Spinal cord (tissue), 10 donors: Measurements from ENCODE around the gene DSC3. TPM values are rescaled to one million over a fixed set of nuclear protein-coding genes. Genes with fewer than 3 reads are reported as not detected.
A peak's percentile ranks its signal among the peaks of the same experiment; 100 is the strongest.
"Not testable (repeated sequence)": the region's sequence is repeated elsewhere in the genome, so short reads cannot be mapped to it uniquely, and the experiment has no call there.

Source experiments
- DNase-seq, 6 donors: peaks; one replicate each; pipeline versions ENCODE4 v3.0.0 to v3.0.0-alpha.2; 2013 to 2015; ENCODE audit warnings: low spot score in 6 of 6, low read depth in 4 of 6
- H3K27ac ChIP-seq: one replicate; pipeline ENCODE4 v1.5.1; 2013; ENCODE audit warnings: low read depth, low read length, control low read depth
- H3K27me3 ChIP-seq: one replicate; pipeline ENCODE4 v1.6.1; 2013; ENCODE audit warnings: low read length; ENCODE audit not compliant: control insufficient read depth, insufficient read depth
- H3K36me3 ChIP-seq: one replicate; pipeline ENCODE4 v1.6.1; 2013; ENCODE audit warnings: low read length; ENCODE audit not compliant: control insufficient read depth, insufficient read depth
- H3K4me1 ChIP-seq: one replicate; pipeline ENCODE4 v1.6.1; 2013; ENCODE audit warnings: low read length; ENCODE audit not compliant: control insufficient read depth, insufficient read depth
- H3K4me3 ChIP-seq: one replicate; pipeline ENCODE4 v1.5.1; 2013; ENCODE audit warnings: low read depth, low read length, control low read depth
- H3K9me3 ChIP-seq: one replicate; pipeline ENCODE4 v1.6.1; 2013; ENCODE audit warnings: low read length; ENCODE audit not compliant: control insufficient read depth, insufficient read depth
- WGBS: methylation state at CpG from one replicate; pipeline ENCODE4 v1.1.5; 2013; ENCODE audit warnings: missing lambda C conversion rate; ENCODE audit not compliant: insufficient coverage; 5-methylcytosine and 5-hydroxymethylcytosine counted together
- polyA plus RNA-seq, 2 donors: library from polyadenylated mRNA; unstranded; fragments of 120-200 nt; gene quantifications; one replicate each; pipeline ENCODE4 v1.2.1, GENCODE V29; 2013; ENCODE audit not compliant: insufficient read length in 2 of 2
- total RNA-seq, 2 donors: library from RNA; depleted of rRNA in 1 of 2; stranded (reverse); fragments of 120-200 nt in 1 of 2; fragments of >200 nt in 1 of 2; gene quantifications; one replicate each; pipeline versions ENCODE4 v1.2.3 to v1.2.4, GENCODE V29; 2013 to 2014
- donor health status: healthy.

DSC3 gene
- total and polyA plus RNA-seq, 4 donors: 0.05 to 9.5 (median 1.7) TPM

DNA sequence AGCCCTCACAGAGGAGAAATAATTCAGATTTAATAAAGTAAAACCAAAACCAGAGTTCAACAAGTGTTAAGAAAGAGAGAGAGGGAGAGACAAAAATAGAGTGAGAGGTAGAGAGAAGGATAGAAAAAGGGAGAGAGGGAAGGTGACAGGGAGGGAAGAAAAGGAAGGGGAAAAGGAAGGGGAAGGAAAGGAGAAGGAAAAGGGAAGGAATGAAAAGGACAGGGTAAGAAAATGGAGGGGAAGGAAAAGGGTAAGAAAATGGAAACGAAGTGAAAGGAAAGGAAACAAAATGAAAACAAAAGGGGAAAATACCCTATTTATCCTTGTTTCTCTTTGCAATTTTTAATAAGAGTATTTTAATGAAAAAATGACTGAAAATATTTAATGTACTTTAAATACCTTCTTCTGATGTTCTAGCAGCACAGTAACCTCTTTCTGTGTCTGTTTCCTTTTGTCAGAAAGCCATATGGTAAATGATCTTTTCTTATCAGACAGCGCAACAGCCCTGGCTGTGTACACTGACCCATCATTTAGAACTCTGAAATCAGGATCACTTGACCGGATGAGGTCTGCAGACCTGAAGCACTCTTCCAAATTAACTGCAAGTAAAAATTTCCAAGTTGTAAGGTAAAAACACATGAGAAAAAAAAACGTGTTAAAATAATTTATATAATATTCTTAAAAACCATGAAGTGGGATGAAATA is 11.8 kb downstream of the DSC3 start:
- H3K27ac ChIP-seq: no peak overlapping the region
- H3K27me3 ChIP-seq: no peaks in the 10 kb centered on the region
- no peaks in the 10 kb centered on the region for H3K9me3 ChIP-seq
- WGBS: 87% methylated on average over 2 of the region's 4 CpGs
- DNase-seq: no peak
- H3K4me3 ChIP-seq: no peak overlapping the region
- H3K36me3 ChIP-seq: no peaks in the 10 kb centered on the region
- no peaks in the 10 kb centered on the region for H3K4me1 ChIP-seq

DNA sequence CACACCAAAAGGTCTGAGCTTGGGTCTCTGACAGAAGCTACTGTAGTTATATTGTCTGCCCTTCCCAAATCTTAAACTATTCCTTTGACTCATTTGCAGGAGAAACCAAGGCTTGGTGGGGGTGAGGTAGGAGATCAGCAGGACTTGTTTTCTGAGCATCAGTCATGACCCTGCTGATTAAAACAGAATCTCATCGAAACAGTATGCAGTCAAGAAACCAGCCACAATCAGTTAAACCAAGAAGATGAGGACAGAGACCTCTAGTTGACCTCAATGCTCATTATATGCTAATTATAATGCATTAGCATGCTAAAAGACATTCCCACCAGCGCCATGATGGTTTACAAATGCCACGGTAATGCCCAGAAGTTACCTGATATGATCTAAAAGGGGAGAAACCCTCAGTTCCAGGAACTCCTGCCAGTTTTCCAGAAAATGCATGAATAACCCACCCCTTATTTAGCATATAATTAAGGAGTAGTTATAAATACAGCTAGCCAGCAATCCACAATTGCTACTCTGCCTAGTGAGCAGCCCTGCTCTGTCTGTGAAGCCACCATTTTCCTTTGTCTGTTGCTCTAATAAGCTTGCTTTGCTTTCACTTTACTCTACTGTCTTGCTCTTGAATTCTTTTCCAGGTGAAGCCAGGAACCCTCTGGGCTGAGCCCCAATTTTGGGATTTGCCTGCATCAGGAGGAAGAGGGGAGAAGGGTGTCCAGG is 26.7 kb downstream of the DSC3 start:
- no peaks in the 10 kb centered on the region for H3K4me1 ChIP-seq
- no peaks in the 10 kb centered on the region for H3K27me3 ChIP-seq
- H3K9me3 ChIP-seq: no peaks in the 10 kb centered on the region
- H3K27ac ChIP-seq: no peak overlapping the region
- H3K36me3 ChIP-seq: no peaks in the 10 kb centered on the region
- DNase-seq: no peak
- H3K4me3 ChIP-seq: no peak overlapping the region
- no CpG with 5 or more reads among the region's 3 CpGs for WGBS

DNA sequence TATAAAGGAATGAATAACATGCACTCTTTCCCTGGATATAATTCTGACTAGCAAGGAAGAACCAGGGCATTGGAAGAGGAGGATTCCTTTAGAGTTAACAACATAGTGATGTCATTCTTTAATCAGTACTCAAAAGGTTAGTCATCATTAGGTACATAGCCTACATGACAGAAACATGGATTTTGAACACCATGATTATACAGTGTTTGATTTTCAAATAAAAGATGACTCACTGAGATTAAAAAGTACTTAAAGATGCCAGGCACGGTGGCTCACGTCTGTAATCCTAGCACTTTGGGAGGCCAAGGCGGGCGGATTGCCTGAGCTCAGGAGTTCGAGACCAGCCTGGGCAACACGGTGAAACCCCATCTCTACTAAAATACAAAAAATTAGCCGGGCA is 31.1 kb downstream of the DSC3 start:
- H3K36me3 ChIP-seq, DNase-seq, H3K4me1 ChIP-seq, H3K9me3 ChIP-seq, H3K27me3 ChIP-seq, H3K27ac ChIP-seq, H3K4me3 ChIP-seq: not testable (repeated sequence)
- 100% methylated on average over 6 of the region's 7 CpGs for WGBS

- Histone ChIP-seq H3K27me3 (no peaks in the 10 kb centered on the region), H3K4me1 (no peaks in the 10 kb centered on the region), H3K9me3 (no peaks in the 10 kb centered on the region), H3K36me3 (no peaks in the 10 kb centered on the region), H3K27ac (no peak overlapping the region), H3K4me3 (no peak overlapping the region)
- DNase-seq: no peak
- WGBS: no CpG with 5 or more reads among the region's 4 CpGs
Measured at GRCh38 chr18:31010601-31011000, 31.9 kb downstream of the DSC3 start.

- no peak for DNase-seq
- no peaks in the 10 kb centered on the region for H3K27me3 ChIP-seq
- H3K4me1 ChIP-seq: no peaks in the 10 kb centered on the region
- H3K27ac ChIP-seq: no peak overlapping the region
- H3K9me3 ChIP-seq: no peaks in the 10 kb centered on the region
- WGBS: 88% methylated on average over 6 of the region's 8 CpGs
- no peak overlapping the region for H3K4me3 ChIP-seq
- H3K36me3 ChIP-seq: no peaks in the 10 kb centered on the region
Measured at GRCh38 chr18:30999887-31000628, 42.5 kb downstream of the DSC3 start.

GRCh38 chr18:30999186-30999585 is 43.4 kb downstream of the DSC3 start:
- Histone ChIP-seq H3K27me3 (no peaks in the 10 kb centered on the region), H3K4me1 (no peaks in the 10 kb centered on the region), H3K36me3 (no peaks in the 10 kb centered on the region), H3K4me3 (no peak overlapping the region), H3K9me3 (no peaks in the 10 kb centered on the region), H3K27ac (no peak overlapping the region)
- no CpG with 5 or more reads among the region's 2 CpGs for WGBS
- peak in 2 of 6 donors; percentile 27 to 34 for DNase-seq

DNA sequence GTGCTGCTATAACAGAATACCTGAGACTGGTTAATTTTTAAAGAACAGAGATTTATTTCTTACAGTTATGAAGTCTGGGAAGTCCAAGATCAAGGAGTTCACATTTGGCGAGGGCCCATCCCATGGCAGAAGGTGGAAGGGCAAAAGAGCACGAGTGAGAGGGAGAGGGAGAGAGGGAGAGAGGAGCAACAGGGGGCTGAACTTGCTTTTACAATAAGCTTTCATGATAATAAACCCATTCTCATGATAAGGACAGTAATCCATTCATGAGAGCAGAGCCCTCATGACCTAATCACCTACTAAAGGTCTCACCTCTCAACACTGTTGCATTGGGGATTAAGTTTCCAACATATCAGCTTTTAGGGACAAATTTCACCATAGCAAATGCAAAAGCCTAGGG is 45.3 kb downstream of the DSC3 start:
- H3K4me1 ChIP-seq: no peaks in the 10 kb centered on the region
- H3K27ac ChIP-seq: no peak overlapping the region
- WGBS: 100% methylated on average over 1 of the region's 2 CpGs
- H3K9me3 ChIP-seq: no peaks in the 10 kb centered on the region
- H3K27me3 ChIP-seq: no peaks in the 10 kb centered on the region
- no peak for DNase-seq
- no peak overlapping the region for H3K4me3 ChIP-seq
- no peaks in the 10 kb centered on the region for H3K36me3 ChIP-seq

DNA sequence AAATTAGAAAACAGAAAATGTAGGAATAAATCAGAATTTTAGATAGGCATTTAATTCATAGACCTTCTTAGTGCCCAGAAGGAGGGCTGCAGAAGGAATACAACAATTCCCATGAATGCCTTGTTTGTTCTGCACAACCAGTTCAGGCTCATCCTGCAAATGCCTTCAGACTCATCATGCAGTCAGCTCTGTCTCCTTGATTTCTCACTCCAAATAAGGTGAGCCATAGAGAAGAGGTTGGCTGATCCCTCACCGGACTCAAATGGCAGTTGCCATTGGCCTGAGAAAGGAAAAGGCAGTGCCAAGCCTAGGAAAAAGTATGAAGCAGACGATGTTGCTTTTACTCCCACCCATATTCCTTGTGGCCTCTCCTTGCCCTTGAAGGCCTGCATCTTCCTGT is 50.3 kb downstream of the DSC3 start:
- H3K27ac ChIP-seq: no peak overlapping the region
- H3K4me3 ChIP-seq: no peak overlapping the region
- no peak for DNase-seq
- H3K4me1 ChIP-seq: no peaks in the 10 kb centered on the region
- no peaks in the 10 kb centered on the region for H3K36me3 ChIP-seq
- no peaks in the 10 kb centered on the region for H3K9me3 ChIP-seq
- no peaks in the 10 kb centered on the region for H3K27me3 ChIP-seq
- WGBS: no CpG with 5 or more reads among the region's 2 CpGs

DNA sequence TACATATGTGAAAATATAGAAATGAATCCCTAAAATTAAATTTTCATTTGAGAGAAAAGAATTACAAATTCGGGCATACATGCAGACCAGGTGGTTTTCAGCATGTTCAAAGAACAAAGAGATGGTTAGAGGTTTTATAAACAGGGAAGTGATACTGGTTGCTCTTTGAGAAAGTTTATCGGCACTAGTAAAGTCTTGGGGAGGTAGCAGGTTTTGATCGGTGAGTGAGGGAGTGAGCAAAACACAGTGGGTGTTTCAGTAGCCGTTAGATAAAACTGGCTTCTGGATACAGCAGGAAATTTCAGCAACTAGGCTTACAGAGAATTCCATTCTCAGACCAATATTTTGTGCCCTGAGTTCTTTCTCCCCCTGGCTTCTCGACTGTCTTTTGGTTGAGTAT is 51.1 kb downstream of the DSC3 start:
- Histone ChIP-seq H3K36me3 (no peaks in the 10 kb centered on the region), H3K4me3 (no peak overlapping the region), H3K4me1 (no peaks in the 10 kb centered on the region), H3K27me3 (no peaks in the 10 kb centered on the region), H3K9me3 (no peaks in the 10 kb centered on the region), H3K27ac (no peak overlapping the region)
- WGBS: 78% methylated on average over 2 of the region's 5 CpGs
- no peak for DNase-seq
